ENCODE results near the gene CDC40.
"Not testable (repeated sequence)": the region's sequence is repeated elsewhere in the genome, so short reads cannot be mapped to it uniquely, and the experiment has no call there.

Gene CDC40

DNA sequence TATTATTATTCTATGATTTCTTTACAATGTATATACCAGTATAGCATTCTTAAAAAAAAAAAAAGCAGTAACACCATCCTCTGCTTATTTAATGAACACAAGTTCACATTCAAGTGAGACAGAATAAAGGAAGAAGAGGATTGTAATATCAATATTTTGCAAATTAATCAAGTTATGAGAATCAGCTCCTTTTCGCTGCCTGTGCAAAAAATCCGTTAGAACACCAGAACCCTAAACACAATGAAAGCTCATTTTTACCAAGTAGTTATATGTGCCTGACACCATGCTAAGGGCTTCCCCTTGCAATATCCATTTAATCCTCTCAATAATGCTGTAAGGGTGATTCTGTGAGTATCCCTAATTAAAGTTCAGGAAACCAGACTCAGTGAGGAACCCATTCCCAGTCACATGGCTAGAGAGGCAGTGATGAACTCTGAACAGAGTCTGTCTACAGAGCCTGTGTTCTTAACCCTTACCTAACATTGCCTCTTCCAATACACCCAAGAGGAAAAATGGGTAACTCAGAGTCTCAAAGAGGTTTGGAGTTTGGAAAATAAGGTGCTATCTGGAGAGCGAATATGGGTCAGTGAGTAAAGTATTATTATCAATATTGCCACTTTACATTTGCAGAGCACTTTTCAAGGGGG lies 66.8 kb downstream of the CDC40 start:
- Histone ChIP-seq H3K4me3 (no peak overlapping the region), H3K9me3 (replicated peaks in 1 of 11) (peaks cover 0 to 8% (median 0%) of the 10 kb centered on the region in 11 experiments; a peak in 2 of 22 replicates), H3K27ac (no peak overlapping the region), H3K4me1 (no peaks in the 10 kb centered on the region), H3K36me3 (no peaks in the 10 kb centered on the region), H4K20me1 (no peaks in the 10 kb centered on the region), H3K9ac (no peak overlapping the region), H3K27me3 (no peaks in the 10 kb centered on the region), H3K4me2 (no peak overlapping the region)
- no peak for TF ChIP-seq Cebpa-rat (IDR thresholded peaks at IDR 0.05)

DNA sequence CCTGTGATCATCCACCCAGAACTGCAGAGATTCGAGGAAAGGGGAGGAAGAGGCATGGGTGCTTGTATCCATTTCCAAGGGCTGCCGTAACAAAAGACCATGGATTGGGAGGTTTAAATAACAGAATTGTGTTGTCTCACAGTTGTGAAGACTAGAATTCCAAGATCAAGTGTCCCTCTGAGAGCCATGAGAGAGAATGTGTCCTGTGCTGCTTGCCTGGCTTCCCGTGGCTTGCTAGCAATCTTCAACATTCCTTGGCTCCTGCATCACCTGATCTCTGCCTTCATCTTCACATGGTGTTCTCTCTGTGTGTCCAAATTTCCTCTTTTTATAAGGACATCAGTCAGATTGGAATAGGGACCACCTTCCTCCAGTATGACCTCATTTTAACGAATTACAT lies 69.8 kb downstream of the CDC40 start:
- H4K20me1 ChIP-seq: no peaks in the 10 kb centered on the region
- no peaks in the 10 kb centered on the region for H3K27me3 ChIP-seq
- no peaks in the 10 kb centered on the region; a peak in 1 of 22 replicates for H3K9me3 ChIP-seq (replicated peaks in 1 of 11)
- TF ChIP-seq Cebpa-rat (IDR thresholded peaks at IDR 0.05): no peak
- no peak overlapping the region for H3K4me2 ChIP-seq
- H3K4me1 ChIP-seq: no peaks in the 10 kb centered on the region
- no peaks in the 10 kb centered on the region for H3K36me3 ChIP-seq
- H3K9ac ChIP-seq: no peak overlapping the region
- H3K27ac ChIP-seq: no peak overlapping the region
- H3K4me3 ChIP-seq: no peak overlapping the region

DNA sequence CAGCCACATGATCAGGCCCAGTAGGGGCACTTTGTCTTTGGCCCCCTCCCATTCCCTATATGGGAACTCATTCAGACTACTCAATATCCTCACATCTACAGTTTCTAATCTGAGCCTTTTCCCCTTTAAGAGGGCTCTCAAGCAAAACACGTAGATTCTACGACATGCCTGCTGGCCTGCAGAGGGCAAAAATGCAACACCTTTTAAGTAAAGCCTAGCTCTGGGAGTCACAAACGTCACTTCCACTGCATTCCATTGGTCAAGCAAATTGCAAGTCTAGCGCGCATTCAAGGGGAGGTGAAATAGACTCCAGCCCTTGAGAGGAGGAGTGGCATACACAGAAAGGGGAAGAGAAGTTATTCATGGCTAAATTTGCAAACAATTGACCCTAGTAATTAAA lies 70.6 kb downstream of the CDC40 start:
- H3K4me2 ChIP-seq: no peak overlapping the region
- no peaks in the 10 kb centered on the region for H3K4me1 ChIP-seq
- H3K27ac ChIP-seq: no peak overlapping the region
- TF ChIP-seq Cebpa-rat (IDR thresholded peaks at IDR 0.05): no peak
- no peaks in the 10 kb centered on the region for H3K36me3 ChIP-seq
- no peaks in the 10 kb centered on the region for H3K27me3 ChIP-seq
- H4K20me1 ChIP-seq: no peaks in the 10 kb centered on the region
- no peak overlapping the region for H3K4me3 ChIP-seq
- no peaks in the 10 kb centered on the region; a peak in 1 of 22 replicates for H3K9me3 ChIP-seq (replicated peaks in 1 of 11)
- no peak overlapping the region for H3K9ac ChIP-seq

DNA sequence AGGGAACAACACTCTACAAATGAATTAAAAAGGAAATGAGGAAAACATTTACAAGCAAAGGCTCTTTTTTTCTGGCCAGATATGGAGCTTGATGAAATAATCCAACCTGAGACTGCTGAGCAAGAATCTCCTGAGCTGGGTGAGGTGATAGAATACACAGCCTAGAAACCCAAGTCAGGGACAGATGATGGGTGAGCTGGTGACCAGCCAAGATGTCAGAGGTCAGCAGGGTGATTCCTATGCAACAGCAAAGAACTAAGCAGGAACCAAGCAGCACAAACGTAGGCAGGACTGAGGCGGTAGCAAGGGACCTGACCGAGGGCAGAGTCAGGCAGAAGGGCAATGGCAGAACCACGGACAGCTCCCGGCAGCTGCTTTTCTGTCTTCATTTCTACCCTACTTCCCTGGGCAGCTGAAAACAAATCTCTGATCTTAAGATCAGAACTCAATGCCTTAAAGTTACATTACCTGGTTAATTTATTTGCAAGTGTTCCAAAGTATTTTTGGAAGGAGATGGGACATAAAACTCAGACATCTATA lies 75.1 kb downstream of the CDC40 start:
- Histone ChIP-seq H3K4me3 (no peak overlapping the region), H3K9me3 (replicated peaks in 1 of 11) (peaks cover 0 to 13% (median 9%) of the 10 kb centered on the region in 11 experiments; a peak in 14 of 22 replicates), H4K20me1 (no peaks in the 10 kb centered on the region), H3K36me3 (no peaks in the 10 kb centered on the region), H3K4me2 (no peak overlapping the region), H3K27me3 (no peaks in the 10 kb centered on the region), H3K4me1 (no peaks in the 10 kb centered on the region), H3K27ac (no peak overlapping the region), H3K9ac (no peak overlapping the region)
- TF ChIP-seq Cebpa-rat (IDR thresholded peaks at IDR 0.05): no peak

DNA sequence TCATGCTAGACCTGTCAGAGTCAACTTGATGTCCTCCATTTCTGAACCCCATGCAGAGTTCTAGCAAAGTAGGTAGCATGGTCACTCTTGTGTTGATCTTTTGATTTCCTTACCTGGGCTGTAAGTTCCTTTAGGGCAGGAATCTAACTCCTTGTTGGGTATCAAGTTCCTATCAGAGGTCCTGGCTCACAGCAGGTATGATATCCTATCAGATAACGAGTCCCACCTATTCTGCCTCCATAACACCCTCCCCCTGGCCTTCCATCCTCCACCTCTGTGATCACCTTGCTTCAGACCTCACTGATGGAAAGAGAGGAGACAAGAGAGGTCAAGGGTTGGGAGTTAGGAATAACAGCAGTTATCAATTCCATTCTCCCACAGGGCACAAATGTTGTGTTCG lies 76.1 kb downstream of the CDC40 start:
- H3K4me1 ChIP-seq: no peaks in the 10 kb centered on the region
- H4K20me1 ChIP-seq: no peaks in the 10 kb centered on the region
- no peaks in the 10 kb centered on the region for H3K36me3 ChIP-seq
- no peak overlapping the region for H3K4me3 ChIP-seq
- H3K9me3 ChIP-seq (replicated peaks in 1 of 11): peaks cover 0 to 13% (median 9%) of the 10 kb centered on the region in 11 experiments; a peak in 14 of 22 replicates
- H3K4me2 ChIP-seq: no peak overlapping the region
- no peak for TF ChIP-seq Cebpa-rat (IDR thresholded peaks at IDR 0.05)
- H3K27me3 ChIP-seq: no peaks in the 10 kb centered on the region
- no peak overlapping the region for H3K27ac ChIP-seq
- H3K9ac ChIP-seq: no peak overlapping the region

DNA sequence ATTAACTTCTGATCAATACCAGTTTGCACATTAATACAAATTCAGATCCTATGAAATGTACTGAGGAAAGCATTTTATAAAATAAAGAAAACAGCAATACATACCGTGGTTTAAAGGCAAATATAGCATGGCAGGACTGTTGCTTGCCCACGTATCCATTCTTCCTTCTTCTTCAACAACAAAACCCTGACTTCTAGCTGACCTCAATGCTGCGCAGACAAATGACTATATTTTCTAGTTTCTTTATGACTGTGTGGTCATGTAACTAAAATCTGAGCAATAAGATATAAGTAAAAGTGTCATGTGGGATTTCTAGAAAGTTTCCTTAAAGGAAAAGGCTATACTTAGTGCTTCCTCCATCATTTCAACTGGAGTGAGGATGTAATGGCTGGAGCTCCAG lies 85.0 kb downstream of the CDC40 start:
- no peaks in the 10 kb centered on the region for H3K36me3 ChIP-seq
- no peak for TF ChIP-seq Cebpa-rat (IDR thresholded peaks at IDR 0.05)
- H3K9me3 ChIP-seq (replicated peaks in 1 of 11): no peaks in the 10 kb centered on the region
- no peak overlapping the region for H3K9ac ChIP-seq
- no peak overlapping the region for H3K4me3 ChIP-seq
- no peaks in the 10 kb centered on the region for H3K27me3 ChIP-seq
- H3K4me1 ChIP-seq: no peaks in the 10 kb centered on the region
- no peaks in the 10 kb centered on the region for H4K20me1 ChIP-seq
- no peak overlapping the region for H3K27ac ChIP-seq
- no peak overlapping the region for H3K4me2 ChIP-seq

DNA sequence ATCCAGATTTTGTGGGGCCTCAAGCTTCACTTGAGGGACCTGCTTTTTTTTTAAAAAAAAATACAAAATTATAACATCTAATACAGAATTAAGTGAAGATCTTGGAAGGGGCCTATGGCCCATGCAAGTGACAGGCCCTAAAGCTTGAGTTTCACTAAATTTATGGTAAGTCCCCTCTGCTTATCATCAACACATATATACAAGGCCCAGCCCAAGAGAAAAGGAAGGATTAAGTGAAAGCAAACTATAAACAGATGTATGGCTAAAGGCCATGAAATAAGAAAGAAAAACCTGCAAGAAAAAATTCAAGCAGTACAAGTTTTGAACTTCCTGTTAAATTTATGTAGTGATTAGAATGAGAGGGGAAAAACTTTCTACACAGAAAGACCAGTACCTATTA lies 86.8 kb downstream of the CDC40 start:
- no peak overlapping the region for H3K4me3 ChIP-seq
- no peak overlapping the region for H3K27ac ChIP-seq
- H3K27me3 ChIP-seq: no peaks in the 10 kb centered on the region
- no peaks in the 10 kb centered on the region for H3K4me1 ChIP-seq
- H3K36me3 ChIP-seq: no peaks in the 10 kb centered on the region
- no peak for TF ChIP-seq Cebpa-rat (IDR thresholded peaks at IDR 0.05)
- H4K20me1 ChIP-seq: no peaks in the 10 kb centered on the region
- H3K9ac ChIP-seq: no peak overlapping the region
- H3K9me3 ChIP-seq (replicated peaks in 1 of 11): no peaks in the 10 kb centered on the region
- H3K4me2 ChIP-seq: no peak overlapping the region

DNA sequence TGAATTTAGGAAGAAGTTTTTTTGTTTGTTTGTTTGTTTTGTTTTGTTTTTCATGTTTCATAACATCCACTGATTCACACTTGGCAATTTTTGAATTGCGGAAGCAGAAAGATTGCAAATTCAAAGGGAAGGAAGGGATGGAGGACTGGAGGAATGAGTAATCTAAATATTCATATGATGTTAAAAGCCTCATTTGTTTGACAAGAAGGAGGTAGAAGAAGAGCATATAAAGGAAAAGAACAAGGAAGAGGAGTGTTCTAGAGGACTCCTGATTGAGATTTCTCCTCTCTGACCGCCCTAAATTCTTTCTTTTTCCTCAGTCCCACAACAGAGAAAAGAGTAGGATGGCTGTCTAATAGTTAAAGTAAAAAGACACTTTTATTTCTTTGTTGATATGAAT lies 89.4 kb downstream of the CDC40 start:
- Histone ChIP-seq H3K9ac (no peak overlapping the region), H3K9me3 (replicated peaks in 1 of 11) (no peaks in the 10 kb centered on the region), H3K4me2 (no peak overlapping the region), H3K4me1 (no peaks in the 10 kb centered on the region), H3K27me3 (no peaks in the 10 kb centered on the region), H4K20me1 (no peaks in the 10 kb centered on the region), H3K4me3 (no peak overlapping the region), H3K36me3 (no peaks in the 10 kb centered on the region), H3K27ac (no peak overlapping the region)
- no peak for TF ChIP-seq Cebpa-rat (IDR thresholded peaks at IDR 0.05)

DNA sequence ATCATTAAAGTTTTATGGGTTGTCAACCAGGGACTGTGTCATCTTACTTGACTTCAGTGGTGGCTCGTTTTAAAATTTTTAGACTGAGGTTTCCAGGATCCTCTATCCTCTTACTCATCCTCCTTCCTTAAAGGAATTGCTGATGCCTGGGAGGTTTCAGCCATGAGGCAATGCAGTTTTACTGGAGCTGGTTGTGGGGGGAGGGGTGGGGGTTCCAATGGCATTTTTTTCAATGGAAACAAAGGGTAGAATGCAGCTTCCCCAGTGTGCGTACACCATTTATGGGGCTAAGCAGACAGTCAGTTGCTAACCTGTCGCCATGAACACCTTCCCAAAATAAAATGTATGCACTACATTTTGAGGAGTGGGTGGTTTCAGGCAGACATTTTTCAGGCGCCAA lies 89.9 kb downstream of the CDC40 start:
- Histone ChIP-seq H3K4me3 (no peak overlapping the region), H3K27ac (no peak overlapping the region), H3K9ac (no peak overlapping the region), H3K4me1 (no peaks in the 10 kb centered on the region), H4K20me1 (no peaks in the 10 kb centered on the region), H3K36me3 (no peaks in the 10 kb centered on the region), H3K9me3 (replicated peaks in 1 of 11) (no peaks in the 10 kb centered on the region), H3K27me3 (no peaks in the 10 kb centered on the region), H3K4me2 (no peak overlapping the region)
- TF ChIP-seq Cebpa-rat (IDR thresholded peaks at IDR 0.05): no peak

DNA sequence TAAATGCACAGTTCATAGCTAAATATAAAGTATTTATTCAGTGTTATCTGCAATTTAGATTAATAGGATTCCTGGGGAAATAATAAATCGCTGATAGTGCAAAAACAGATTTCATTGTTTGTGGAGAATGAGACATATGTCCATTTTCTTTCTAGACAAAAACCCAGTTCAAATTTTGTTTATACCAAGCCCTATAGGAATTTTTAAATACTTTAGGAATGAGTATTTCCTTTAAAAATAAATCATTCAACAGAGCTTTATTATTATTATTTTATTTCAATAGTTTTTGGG lies 91.5 kb downstream of the CDC40 start:
- no peaks in the 10 kb centered on the region for H3K27me3 ChIP-seq
- H3K9ac ChIP-seq: no peak overlapping the region
- no peaks in the 10 kb centered on the region for H3K4me1 ChIP-seq
- no peak overlapping the region for H3K4me2 ChIP-seq
- H3K36me3 ChIP-seq: no peaks in the 10 kb centered on the region
- no peak for TF ChIP-seq Cebpa-rat (IDR thresholded peaks at IDR 0.05)
- H3K27ac ChIP-seq: no peak overlapping the region
- H3K9me3 ChIP-seq (replicated peaks in 1 of 11): no peaks in the 10 kb centered on the region
- H3K4me3 ChIP-seq: no peak overlapping the region
- no peaks in the 10 kb centered on the region for H4K20me1 ChIP-seq

DNA sequence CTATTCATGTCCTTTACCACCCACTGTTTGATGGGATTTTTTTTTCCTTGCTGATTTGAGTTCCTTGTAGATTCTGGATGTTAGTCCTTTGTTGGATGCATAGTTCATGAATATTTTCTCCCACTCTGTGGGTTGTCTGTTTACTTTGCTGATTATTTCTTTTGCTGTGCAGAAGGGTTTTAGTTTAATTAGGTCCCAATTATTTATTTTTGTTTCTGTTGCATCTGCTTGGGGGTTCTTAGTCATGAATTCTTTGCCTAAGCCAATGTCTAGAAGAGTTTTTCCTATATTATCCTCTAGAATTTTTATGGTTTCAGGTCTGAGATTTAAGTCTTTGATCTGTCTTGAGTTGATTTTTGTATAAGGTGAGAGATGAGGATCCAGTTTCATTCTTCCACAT lies 92.6 kb downstream of the CDC40 start:
- not testable (repeated sequence) for H3K9ac ChIP-seq; H4K20me1 ChIP-seq; H3K4me3 ChIP-seq; H3K36me3 ChIP-seq; H3K4me1 ChIP-seq; H3K4me2 ChIP-seq; H3K9me3 ChIP-seq (replicated peaks in 1 of 11); H3K27me3 ChIP-seq; H3K27ac ChIP-seq

Data from BLaER1 treated with 17β-estradiol and CSF1 and Interleukin-3, amounts not matched to agents 10 nM and 100 nM (cell line).